K562 (cell line): ENCODE data around the gene RGR. TPM values are rescaled to one million over a fixed set of nuclear protein-coding genes. Genes with fewer than 3 reads are reported as not detected.

ENCODE experiments used
- AFF4 ChIP-seq: sonication (generic); formaldehyde crosslinking; IDR thresholded peaks from 2 replicates; pipeline ENCODE4 v1.8.0; 2023; ENCODE audit warnings: mild to moderate bottlenecking, missing genetic modification reagents
- ATF3 ChIP-seq, 2 experiments: fragments of 450-650 bp in 1 of 2; sonication (generic) in 1 of 2; formaldehyde crosslinking in 1 of 2; IDR thresholded peaks in 1 of 2; conservative IDR thresholded peaks in 1 of 2; 2 replicates each; pipeline versions ENCODE4 v1.6.1 to v1.8.1; 2016 to 2023; ENCODE audit warnings: mild to moderate bottlenecking in 2 of 2, moderate library complexity in 2 of 2, inconsistent platforms in 1 of 2, missing genetic modification reagents in 1 of 2
- CLOCK ChIP-seq: fragments of 250-450 bp; sonication (Bioruptor Pico); IDR thresholded peaks from 2 replicates; pipeline ENCODE4 v1.4.0; 2020; ENCODE audit warnings: mild to moderate bottlenecking, moderate library complexity, borderline replicate concordance
- E4F1 ChIP-seq: fragments of 250-450 bp; sonication (Bioruptor Pico); IDR thresholded peaks from 2 replicates; pipeline ENCODE4 v1.5.0; 2021; ENCODE audit warnings: mild to moderate bottlenecking, borderline replicate concordance
- MITF ChIP-seq: IDR thresholded peaks from 2 replicates; pipeline ENCODE4 v1.6.1; 2014; ENCODE audit warnings: antibody characterized with exemption
- SETDB1 ChIP-seq: IDR thresholded peaks from one replicate; pipeline ENCODE4 v1.6.1; 2012; ENCODE audit warnings: low read length, control low read depth, inconsistent platforms
- UBTF ChIP-seq, 2 experiments: IDR thresholded peaks; 2 replicates each; pipeline ENCODE4 v1.6.1; 2012; ENCODE audit warnings: improper control_type of control experiment in 2 of 2, low read depth in 2 of 2, low read length in 2 of 2, borderline replicate concordance in 1 of 2
- XRCC5 ChIP-seq: fragments of 200-400 bp; formaldehyde crosslinking; IDR thresholded peaks from 2 replicates; pipeline ENCODE4 v1.6.1; 2017; ENCODE audit warnings: low read depth, mild to moderate bottlenecking, low read length
- ZNF217 ChIP-seq: sonication (generic); formaldehyde crosslinking; IDR thresholded peaks from 2 replicates; pipeline ENCODE4 v1.8.0; 2022; ENCODE audit warnings: mild to moderate bottlenecking, missing genetic modification reagents
- ZNF785 ChIP-seq: fragments of 250-450 bp; sonication (Bioruptor Pico); IDR thresholded peaks from 2 replicates; pipeline ENCODE4 v1.4.0; 2020; ENCODE audit warnings: mild to moderate bottlenecking
- polyA plus RNA-seq, 8 experiments: library from polyadenylated mRNA; depleted of rRNA in 4 of 8; stranded (reverse) in 5 of 8; unstranded in 3 of 8; fragments of >200 nt; fragmentation: Nextera tagmentation in 2 of 8; fragmentation: Illumina TruSeq in 1 of 8; extraction: Ambion mirVana in 2 of 8; extraction: Trizol in 1 of 8; gene quantifications; 2 replicates each; pipeline versions ENCODE4 v1.2.1 to v1.2.3, GENCODE V29; 2011 to 2014; ENCODE audit warnings: inconsistent platforms in 1 of 8, missing spikeins in 1 of 8
- total RNA-seq, 7 experiments: library from RNA; depleted of rRNA in 6 of 7; stranded (reverse); fragments of >200 nt in 6 of 7; fragmentation: Illumina TruSeq in 2 of 7; extraction: Trizol in 2 of 7; gene quantifications; 2 replicates each; pipeline versions ENCODE4 v1.2.1 to v1.2.3, GENCODE V29; 2011 to 2021; ENCODE audit warnings: low replicate concordance in 1 of 7

The RGR gene
- total and polyA plus RNA-seq, 9 of the 15 experiments (the other 6 are each of a cell fraction or from before 2014, with no cell fraction given), result not detected

- no peak for TF ChIP-seq E4F1 (CRISPR knock-in tag)
- TF ChIP-seq XRCC5, result peak; percentile 96
- TF ChIP-seq ZNF785 (CRISPR knock-in tag), result no peak
- no peak for TF ChIP-seq SETDB1
- no peak for TF ChIP-seq UBTF (IDR thresholded peaks at IDR 0.05; ENCODE audit: borderline replicate concordance in 1 of 2, low read depth in 2 of 2, low read length in 2 of 2)
- no peak for TF ChIP-seq MITF
- TF ChIP-seq ZNF217 (CRISPR knock-in tag), result 0 out of 2 replicates have a peak, but pooled peaks have one; percentile 61
- no peak for TF ChIP-seq CLOCK (CRISPR knock-in tag)
- TF ChIP-seq ATF3 (IDR thresholded peaks at IDR 0.05), result no peak
- TF ChIP-seq ATF3 (CRISPR knock-in tag; conservative IDR thresholded peaks at IDR 0.05), result peak; percentile 53; the same call in 1 of the 2 replicates
- TF ChIP-seq AFF4, result peak; percentile 82; the same call in 1 of the 2 replicates
Measured at GRCh38 chr10:84256510-84257342, 11.9 kb downstream of the RGR start (continued).
